NCI-H1092 treated with DMSO at 0.1 percent for 48 hours (cell line): ENCODE data around the gene FGF2.
"Not testable (repeated sequence)": the region's sequence is repeated elsewhere in the genome, so short reads cannot be mapped to it uniquely, and the experiment has no call there.

Source experiments
- DNase-seq: peaks from one replicate; lab custom pipeline; 2025; lab: John Stamatoyannopoulos, UW

Gene FGF2

GRCh38 chr4:122928930-122929329 is 102.3 kb downstream of the FGF2 start:
- no peak for DNase-seq

- DNase-seq = peak; percentile 43
These were observed 104.2 kb downstream of the FGF2 start for GRCh38 chr4:122930862-122931261.

GRCh38 chr4:122932763-122933162 is 106.1 kb downstream of the FGF2 start:
- no peak for DNase-seq

GRCh38 chr4:122945136-122945535 is 118.5 kb downstream of the FGF2 start:
- DNase-seq = not testable (repeated sequence)

- no peak for DNase-seq
These were observed 119.5 kb downstream of the FGF2 start for GRCh38 chr4:122946142-122946541.
